IPS-18a (cell line): Measurements from ENCODE around the gene ANKS4B.
"Not testable (repeated sequence)": the region's sequence is repeated elsewhere in the genome, so short reads cannot be mapped to it uniquely, and the experiment has no call there.

Experiments used
- H3K27ac ChIP-seq: one replicate; pipeline ENCODE4 v1.5.1; 2013; ENCODE audit warnings: low read length
- H3K27me3 ChIP-seq: one replicate; pipeline ENCODE4 v1.6.1; 2013; ENCODE audit warnings: mild to moderate bottlenecking, low read length; ENCODE audit not compliant: control insufficient read depth, insufficient read depth
- H3K36me3 ChIP-seq: one replicate; pipeline ENCODE4 v1.6.1; 2013; ENCODE audit warnings: low read depth, low read length; ENCODE audit not compliant: control insufficient read depth
- H3K4me1 ChIP-seq: one replicate; pipeline ENCODE4 v1.6.1; 2013; ENCODE audit warnings: low read depth, low read length; ENCODE audit not compliant: control insufficient read depth
- H3K4me3 ChIP-seq: one replicate; pipeline ENCODE4 v1.5.1; 2013; ENCODE audit warnings: low read length
- H3K9ac ChIP-seq: one replicate; pipeline ENCODE4 v1.6.1; 2013; ENCODE audit warnings: mild to moderate bottlenecking, low read length, moderate library complexity
- H3K9me3 ChIP-seq: one replicate; pipeline ENCODE4 v1.6.1; 2013; ENCODE audit warnings: low read depth, low read length; ENCODE audit not compliant: control insufficient read depth

ANKS4B gene

DNA sequence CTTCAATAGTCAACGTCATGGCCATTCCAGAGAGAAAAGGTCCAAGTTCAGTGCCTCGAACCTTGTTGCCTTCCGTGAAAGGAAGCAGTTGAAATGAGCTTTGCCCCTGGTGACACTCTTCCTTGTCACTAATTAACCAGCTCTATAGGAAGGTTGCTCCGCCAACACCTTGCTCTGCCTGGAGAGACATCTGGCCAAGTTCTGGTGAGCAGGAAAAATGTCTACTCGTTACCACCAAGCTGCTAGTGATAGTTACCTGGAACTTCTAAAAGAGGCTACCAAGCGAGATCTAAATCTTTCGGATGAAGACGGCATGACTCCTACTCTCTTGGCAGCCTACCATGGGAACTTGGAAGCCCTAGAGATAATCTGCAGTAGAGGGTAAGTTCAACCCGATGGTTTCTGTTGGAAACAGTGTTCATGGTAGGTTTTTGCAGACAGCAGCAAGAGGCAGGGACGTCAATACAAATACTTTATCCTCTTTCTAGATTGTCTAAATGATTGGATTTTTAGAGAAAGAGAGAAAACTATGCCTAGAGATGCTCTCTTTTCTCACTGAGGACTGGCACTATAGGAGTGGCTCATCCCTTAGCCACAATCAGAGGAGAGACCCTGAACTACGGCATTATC lies at the start of gene ANKS4B:
ANKS4B (plus strand) TSS at position 179 of the 630 bp plus-strand sequence; CDS start at position 218, 39 bp downstream.
- no peaks in the 10 kb centered on the region for H3K27me3 ChIP-seq
- H3K27ac ChIP-seq = no peak within 1 kb of the TSS
- H3K9me3 ChIP-seq = no peaks in the 10 kb centered on the region
- H3K9ac ChIP-seq = no peak within 1 kb of the TSS
- H3K4me3 ChIP-seq = no peak within 1 kb of the TSS
- H3K36me3 ChIP-seq = no peaks in the 10 kb centered on the region
- H3K4me1 ChIP-seq = no peaks in the 10 kb centered on the region

DNA sequence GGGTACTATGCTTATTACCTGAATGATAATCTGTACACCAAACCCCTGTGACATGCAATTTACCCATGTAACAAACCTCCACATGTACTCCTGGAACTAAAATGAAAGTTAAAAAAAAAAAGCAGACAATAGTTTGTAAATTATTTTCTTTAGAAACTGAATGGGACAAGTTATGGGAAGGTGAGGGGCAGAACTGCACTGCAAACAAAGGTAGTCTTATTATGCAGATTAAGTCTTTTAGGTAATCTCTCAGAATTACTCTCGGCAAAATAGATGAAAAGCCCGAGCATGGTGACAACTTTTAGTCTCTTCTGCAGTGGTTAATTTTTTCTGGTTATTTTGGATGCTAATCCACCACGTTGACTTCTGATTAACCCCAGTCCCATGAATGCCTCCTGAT lies 49.5 kb upstream of the ANKS4B start:
- Histone ChIP-seq H3K36me3 (peaks cover 26% of the 10 kb centered on the region), H3K4me1 (no peaks in the 10 kb centered on the region), H3K27ac (no peak overlapping the region), H3K9me3 (no peaks in the 10 kb centered on the region), H3K9ac (no peak overlapping the region), H3K27me3 (no peaks in the 10 kb centered on the region), H3K4me3 (no peak overlapping the region)

DNA sequence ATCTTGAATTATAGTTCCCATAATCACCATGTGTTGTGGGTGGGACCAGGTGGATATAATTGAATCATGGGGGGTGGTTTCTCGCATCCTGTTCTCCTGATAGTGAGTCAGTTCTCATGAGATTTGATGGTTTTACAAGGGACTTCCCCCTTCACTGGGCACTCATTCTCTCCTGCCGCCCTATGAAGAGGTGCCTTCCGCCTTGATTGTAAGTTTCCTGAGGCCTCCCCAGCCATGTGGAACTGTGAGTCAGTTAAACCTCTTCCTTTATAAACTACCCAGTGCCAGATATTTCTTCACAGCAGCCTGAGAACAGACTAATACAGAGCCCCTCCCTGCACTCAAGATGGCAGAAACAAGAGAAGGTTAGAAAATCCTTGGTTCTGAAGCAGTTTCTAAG lies 48.7 kb upstream of the ANKS4B start:
- H3K9ac ChIP-seq = no peak overlapping the region
- no peak overlapping the region for H3K27ac ChIP-seq
- peaks cover 18% of the 10 kb centered on the region for H3K36me3 ChIP-seq
- no peaks in the 10 kb centered on the region for H3K4me1 ChIP-seq
- H3K9me3 ChIP-seq = no peaks in the 10 kb centered on the region
- no peaks in the 10 kb centered on the region for H3K27me3 ChIP-seq
- no peak overlapping the region for H3K4me3 ChIP-seq

GRCh38 chr16:21185659-21186325 lies 47.7 kb upstream of the ANKS4B start:
- H3K9me3 ChIP-seq = no peaks in the 10 kb centered on the region
- no peaks in the 10 kb centered on the region for H3K27me3 ChIP-seq
- H3K4me1 ChIP-seq = no peaks in the 10 kb centered on the region
- no peak overlapping the region for H3K4me3 ChIP-seq
- no peak overlapping the region for H3K9ac ChIP-seq
- peaks cover 12% of the 10 kb centered on the region for H3K36me3 ChIP-seq
- H3K27ac ChIP-seq = no peak overlapping the region

- Histone ChIP-seq H3K27me3 (no peaks in the 10 kb centered on the region), H3K9ac (no peak overlapping the region), H3K9me3 (no peaks in the 10 kb centered on the region), H3K27ac (no peak overlapping the region), H3K4me1 (no peaks in the 10 kb centered on the region), H3K36me3 (peaks cover 7% of the 10 kb centered on the region), H3K4me3 (no peak overlapping the region)
These were observed 47.2 kb upstream of the ANKS4B start for GRCh38 chr16:21186326-21186691.

DNA sequence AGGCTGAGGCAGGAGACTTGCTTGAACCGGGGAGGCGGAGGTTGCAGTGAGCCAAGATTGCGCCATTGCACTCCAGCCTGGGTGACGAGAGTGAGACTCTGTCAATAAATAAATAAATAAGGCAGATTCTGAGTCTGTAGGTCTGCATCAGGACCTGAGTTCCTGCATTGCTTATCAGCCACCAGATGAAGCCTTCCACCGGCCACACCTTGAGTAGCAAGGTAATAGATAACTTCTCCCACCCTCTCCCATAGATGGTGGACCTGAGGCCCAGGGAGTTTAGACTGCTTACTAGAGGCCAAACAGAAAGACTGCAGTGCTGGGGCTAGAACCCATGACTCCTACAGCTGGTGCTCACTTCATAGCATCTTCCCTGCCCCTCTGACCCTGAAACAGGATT lies 44.2 kb upstream of the ANKS4B start:
- H3K9ac ChIP-seq = no peak overlapping the region
- H3K9me3 ChIP-seq = no peaks in the 10 kb centered on the region
- no peak overlapping the region for H3K4me3 ChIP-seq
- H3K4me1 ChIP-seq = no peaks in the 10 kb centered on the region
- no peak overlapping the region for H3K27ac ChIP-seq
- no peaks in the 10 kb centered on the region for H3K27me3 ChIP-seq
- H3K36me3 ChIP-seq = no peaks in the 10 kb centered on the region

DNA sequence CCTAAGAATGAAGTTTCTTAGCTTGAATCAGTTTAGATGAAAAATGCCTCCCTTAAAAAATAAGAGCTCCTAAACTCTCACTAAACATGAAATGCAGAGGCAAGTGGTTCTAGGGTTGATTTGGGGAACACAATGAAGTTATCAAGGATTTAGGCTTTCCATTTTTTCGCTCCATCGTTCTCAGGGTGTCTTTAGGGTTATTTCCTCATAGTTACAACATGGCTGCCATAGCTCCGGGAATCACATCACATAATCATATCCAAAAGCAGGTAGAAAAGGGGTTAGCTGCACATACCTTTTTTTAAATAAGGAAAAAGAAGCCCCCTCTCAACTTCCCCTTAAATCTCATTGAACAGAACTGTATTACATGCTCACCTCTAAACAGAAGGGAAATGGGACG lies 43.5 kb upstream of the ANKS4B start:
- H3K27me3 ChIP-seq = no peaks in the 10 kb centered on the region
- H3K36me3 ChIP-seq = no peaks in the 10 kb centered on the region
- H3K4me3 ChIP-seq = no peak overlapping the region
- H3K9ac ChIP-seq = no peak overlapping the region
- H3K27ac ChIP-seq = no peak overlapping the region
- H3K9me3 ChIP-seq = no peaks in the 10 kb centered on the region
- no peaks in the 10 kb centered on the region for H3K4me1 ChIP-seq

DNA sequence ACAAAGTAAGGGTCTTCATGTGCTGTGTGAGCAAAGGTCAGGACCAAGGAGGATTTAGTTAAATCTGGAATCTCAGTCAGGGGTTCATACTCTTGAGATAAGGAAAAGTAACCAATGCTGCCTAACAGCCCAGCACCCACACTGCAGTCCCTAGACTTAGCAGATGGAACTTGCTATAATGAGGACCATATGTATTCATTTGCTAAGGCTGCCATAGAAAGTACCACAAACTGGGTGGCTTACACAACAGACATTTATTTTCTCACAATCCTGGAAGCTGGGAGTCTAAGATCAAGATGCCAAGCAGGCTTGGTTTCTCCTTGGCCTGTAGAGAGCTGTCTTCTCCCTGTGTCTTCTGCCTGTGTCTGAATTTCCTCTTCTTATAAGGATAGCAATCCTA lies 42.9 kb upstream of the ANKS4B start:
- Histone ChIP-seq H3K4me1 (no peaks in the 10 kb centered on the region), H3K9me3 (no peaks in the 10 kb centered on the region), H3K36me3 (no peaks in the 10 kb centered on the region)

GRCh38 chr16:21192991-21193390 lies 40.5 kb upstream of the ANKS4B start:
- H3K4me3 ChIP-seq = no peak overlapping the region

More for the DNA sequence above, 42.9 kb upstream of the ANKS4B start:
- Histone ChIP-seq H3K9ac (no peak overlapping the region), H3K4me3 (no peak overlapping the region), H3K27ac (no peak overlapping the region), H3K27me3 (no peaks in the 10 kb centered on the region)

DNA sequence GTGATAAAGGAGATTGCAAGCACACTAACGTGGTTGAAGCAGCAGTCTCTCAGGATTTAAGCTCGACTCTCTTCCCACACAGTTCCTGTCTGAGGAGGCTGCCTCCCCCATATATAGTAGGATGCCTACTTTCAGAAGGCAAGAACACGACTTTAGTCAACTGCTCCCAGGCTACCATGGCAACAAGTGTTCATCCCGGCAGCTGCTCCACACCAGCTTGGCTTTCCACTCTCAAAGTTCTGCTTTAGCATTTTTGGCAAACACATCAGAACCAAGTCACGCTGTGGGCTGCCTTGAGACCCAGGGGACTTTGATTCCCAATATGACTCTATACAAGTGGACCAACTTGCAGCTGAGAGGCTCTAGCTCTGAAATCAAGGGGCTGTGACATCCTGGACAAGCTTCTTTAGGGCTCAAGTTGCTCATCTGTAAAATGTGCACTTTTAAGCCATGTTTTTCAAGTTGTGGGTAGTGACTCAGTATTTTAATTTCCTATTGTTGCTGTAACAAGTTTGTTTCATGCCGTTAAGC lies 38.7 kb upstream of the ANKS4B start:
- no peak overlapping the region for H3K4me3 ChIP-seq
- H3K27ac ChIP-seq = no peak overlapping the region
- no peaks in the 10 kb centered on the region for H3K36me3 ChIP-seq
- H3K4me1 ChIP-seq = no peaks in the 10 kb centered on the region
- H3K9me3 ChIP-seq = no peaks in the 10 kb centered on the region
- H3K9ac ChIP-seq = no peak overlapping the region
- no peaks in the 10 kb centered on the region for H3K27me3 ChIP-seq

More at GRCh38 chr16:21192991-21193390, 40.5 kb upstream of the ANKS4B start:
- no peaks in the 10 kb centered on the region for H3K27me3 ChIP-seq
- H3K9me3 ChIP-seq = no peaks in the 10 kb centered on the region
- H3K36me3 ChIP-seq = no peaks in the 10 kb centered on the region
- H3K27ac ChIP-seq = no peak overlapping the region
- no peaks in the 10 kb centered on the region for H3K4me1 ChIP-seq
- H3K9ac ChIP-seq = no peak overlapping the region

- H3K27me3 ChIP-seq, H3K4me1 ChIP-seq, H3K9me3 ChIP-seq: not testable (repeated sequence)
These were observed 38.2 kb upstream of the ANKS4B start for GRCh38 chr16:21195330-21195729.

GRCh38 chr16:21197112-21197511 lies 36.4 kb upstream of the ANKS4B start:
- no peak overlapping the region for H3K9ac ChIP-seq
- no peaks in the 10 kb centered on the region for H3K36me3 ChIP-seq
- no peak overlapping the region for H3K4me3 ChIP-seq
- H3K27ac ChIP-seq = no peak overlapping the region
- no peaks in the 10 kb centered on the region for H3K9me3 ChIP-seq
- H3K4me1 ChIP-seq = no peaks in the 10 kb centered on the region
- no peaks in the 10 kb centered on the region for H3K27me3 ChIP-seq

More at GRCh38 chr16:21195330-21195729, 38.2 kb upstream of the ANKS4B start:
- not testable (repeated sequence) for H3K4me3 ChIP-seq, H3K36me3 ChIP-seq, H3K9ac ChIP-seq, H3K27ac ChIP-seq
